Stimulated activated CD8-positive, alpha-beta memory T cell treated with anti-CD3 and anti-CD28 coated beads, Interleukin-7, amount 100 ng/mL, for 48 hours (primary cell): ENCODE data around the gene SPAAR.
"Not testable (repeated sequence)": the region's sequence is repeated elsewhere in the genome, so short reads cannot be mapped to it uniquely, and the experiment has no call there.

Source experiments
- DNase-seq, 2 donors: peaks; one replicate each; pipeline ENCODE4 v3.0.0-alpha.2; 2020; ENCODE audit warnings: low read depth in 1 of 2; ENCODE audit errors: extremely low read depth in 1 of 2

SPAAR gene

GRCh38 chr9:35903049-35903448, 6.2 kb upstream of the SPAAR start:
- no peak for DNase-seq

GRCh38 chr9:35904338-35904737, 5.0 kb upstream of the SPAAR start:
- no peak for DNase-seq

GRCh38 chr9:35905051-35905781, 4.1 kb upstream of the SPAAR start:
- no peak for DNase-seq

GRCh38 chr9:35905912-35906679, 3.2 kb upstream of the SPAAR start, which contains the start of gene HRCT1:
HRCT1 (plus strand) TSS chr9:35906202; CDS start chr9:35906288, 86 bp downstream.
- no peak for DNase-seq

GRCh38 chr9:35906923-35907699, 2.2 kb upstream of the SPAAR start:
- DNase-seq = no peak

- DNase-seq = no peak
Observed at GRCh38 chr9:35907711-35908503, 1.4 kb upstream of the SPAAR start.

GRCh38 chr9:35908504-35909125, 675 bp upstream of the SPAAR start:
- DNase-seq = no peak

GRCh38 chr9:35909687-35910612, 660 bp downstream of the SPAAR start:
- DNase-seq = no peak

GRCh38 chr9:35910613-35911359, 1.5 kb downstream of the SPAAR start:
- no peak for DNase-seq

GRCh38 chr9:35911690-35912089, 2.4 kb downstream of the SPAAR start:
- DNase-seq = no peak

- no peak for DNase-seq
Observed at GRCh38 chr9:35912791-35913400, 3.6 kb downstream of the SPAAR start.

GRCh38 chr9:35913429-35913828, 4.1 kb downstream of the SPAAR start:
- DNase-seq = not testable (repeated sequence)

- DNase-seq = no peak
Observed at GRCh38 chr9:35914301-35914807, 5.1 kb downstream of the SPAAR start.

- DNase-seq = no peak
Observed at GRCh38 chr9:35915681-35916294, 6.5 kb downstream of the SPAAR start.

GRCh38 chr9:35917261-35917660, 8.0 kb downstream of the SPAAR start:
- no peak for DNase-seq

- no peak for DNase-seq
Observed at GRCh38 chr9:35918780-35919179, 9.5 kb downstream of the SPAAR start.
